ENCODE data around the gene ZNF469. TPM values are rescaled to one million over a fixed set of nuclear protein-coding genes. Genes with fewer than 3 reads are reported as not detected.
A peak's percentile ranks its signal among the peaks of the same experiment; 100 is the strongest.
"Not testable (repeated sequence)": the region's sequence is repeated elsewhere in the genome, so short reads cannot be mapped to it uniquely, and the experiment has no call there.

ZNF469 gene
- total and polyA plus RNA-seq, 4 experiments from 2014 or later, result 0.01 to 0.64 (median 0.61) TPM; not detected in 1

- CTCF ChIA-PET (ENCODE audit: partially characterized antibody), result no interaction called here
- H3K9me3 ChIP-seq (ENCODE audit: control insufficient read depth in 1 of 2, low read length in 2 of 2), result no peaks in the 10 kb centered on the region
- Mint-ChIP-seq H3K4me3 (no peak overlapping the region), H3K27me3 (peaks cover 0 to 4% of the 10 kb centered on the region in 2 donors), H3K4me1 (peaks cover 0 to 7% (median 4%) of the 10 kb centered on the region in 4 donors), H3K36me3 (no peaks in the 10 kb centered on the region), H3K9me3 (no peaks in the 10 kb centered on the region), H3K27ac (no peak overlapping the region)
- intact Hi-C loops (cut with micrococcal nuclease), result no loop called here
- no peak overlapping the region for H3K27ac ChIP-seq (ENCODE audit: low read depth, low read length)
- H3K4me1 ChIP-seq (ENCODE audit: insufficient read depth, low read length), result no peaks in the 10 kb centered on the region
- POLR2A ChIA-PET (ENCODE audit: partially characterized antibody), result no interaction called here
- H3K36me3 ChIP-seq (ENCODE audit: insufficient read depth, low read length), result no peaks in the 10 kb centered on the region
- peak in 1 of 5 donors; percentile 9 for DNase-seq
- H3K27me3 ChIP-seq (ENCODE audit: insufficient read depth, low read length), result no peaks in the 10 kb centered on the region
- H3K4me3 ChIP-seq (ENCODE audit: low read length in 2 of 2), result no peak overlapping the region
Measured at GRCh38 chr16:88406096-88407041, 23.6 kb downstream of the ZNF469 start.

GRCh38 chr16:88407042-88407420 is 24.3 kb downstream of the ZNF469 start:
- Mint-ChIP-seq H3K4me1 (peaks cover 0 to 7% (median 4%) of the 10 kb centered on the region in 4 donors), H3K27me3 (peaks cover 0 to 4% of the 10 kb centered on the region in 2 donors), H3K9me3 (no peaks in the 10 kb centered on the region), H3K4me3 (no peak overlapping the region), H3K27ac (no peak overlapping the region), H3K36me3 (no peaks in the 10 kb centered on the region)
- no peak for DNase-seq
- Histone ChIP-seq H3K4me3 (ENCODE audit: low read length in 2 of 2) (no peak overlapping the region), H3K27ac (ENCODE audit: low read depth, low read length) (no peak overlapping the region), H3K36me3 (ENCODE audit: insufficient read depth, low read length) (no peaks in the 10 kb centered on the region), H3K4me1 (ENCODE audit: insufficient read depth, low read length) (no peaks in the 10 kb centered on the region), H3K27me3 (ENCODE audit: insufficient read depth, low read length) (no peaks in the 10 kb centered on the region), H3K9me3 (ENCODE audit: control insufficient read depth in 1 of 2, low read length in 2 of 2) (no peaks in the 10 kb centered on the region)
- intact Hi-C loops (cut with micrococcal nuclease), result no loop called here
- ChIA-PET CTCF (ENCODE audit: partially characterized antibody) (no interaction called here), POLR2A (ENCODE audit: partially characterized antibody) (no interaction called here)

GRCh38 chr16:88407807-88408206 is 25.0 kb downstream of the ZNF469 start:
- Mint-ChIP-seq H3K27ac (no peak overlapping the region), H3K4me1 (peaks cover 0 to 7% (median 4%) of the 10 kb centered on the region in 4 donors), H3K9me3 (no peaks in the 10 kb centered on the region), H3K36me3 (no peaks in the 10 kb centered on the region), H3K27me3 (peaks cover 0 to 4% of the 10 kb centered on the region in 2 donors), H3K4me3 (no peak overlapping the region)
- DNase-seq, result no peak
- no peaks in the 10 kb centered on the region for H3K4me1 ChIP-seq (ENCODE audit: insufficient read depth, low read length)
- H3K36me3 ChIP-seq (ENCODE audit: insufficient read depth, low read length), result no peaks in the 10 kb centered on the region
- no peak overlapping the region for H3K27ac ChIP-seq (ENCODE audit: low read depth, low read length)
- no peaks in the 10 kb centered on the region for H3K9me3 ChIP-seq (ENCODE audit: control insufficient read depth in 1 of 2, low read length in 2 of 2)
- ChIA-PET CTCF (ENCODE audit: partially characterized antibody) (no interaction called here), POLR2A (ENCODE audit: partially characterized antibody) (no interaction called here)
- no peaks in the 10 kb centered on the region for H3K27me3 ChIP-seq (ENCODE audit: insufficient read depth, low read length)
- intact Hi-C loops (cut with micrococcal nuclease), result no loop called here
- no peak overlapping the region for H3K4me3 ChIP-seq (ENCODE audit: low read length in 2 of 2)

- Mint-ChIP-seq H3K36me3 (no peaks in the 10 kb centered on the region), H3K4me1 (peaks cover 0 to 7% (median 4%) of the 10 kb centered on the region in 4 donors), H3K27me3 (peaks cover 0 to 4% of the 10 kb centered on the region in 2 donors), H3K9me3 (no peaks in the 10 kb centered on the region), H3K27ac (no peak overlapping the region), H3K4me3 (no peak overlapping the region)
- Histone ChIP-seq H3K27me3 (ENCODE audit: insufficient read depth, low read length) (no peaks in the 10 kb centered on the region), H3K4me3 (ENCODE audit: low read length in 2 of 2) (no peak overlapping the region), H3K4me1 (ENCODE audit: insufficient read depth, low read length) (no peaks in the 10 kb centered on the region), H3K27ac (ENCODE audit: low read depth, low read length) (no peak overlapping the region), H3K9me3 (ENCODE audit: control insufficient read depth in 1 of 2, low read length in 2 of 2) (no peaks in the 10 kb centered on the region), H3K36me3 (ENCODE audit: insufficient read depth, low read length) (no peaks in the 10 kb centered on the region)
- peak in 1 of 5 donors; percentile 6 for DNase-seq
- POLR2A ChIA-PET (ENCODE audit: partially characterized antibody), result no interaction called here
- CTCF ChIA-PET (ENCODE audit: partially characterized antibody), result no interaction called here
- intact Hi-C loops (cut with micrococcal nuclease), result no loop called here
Measured at GRCh38 chr16:88408561-88409142, 25.9 kb downstream of the ZNF469 start.

- ChIA-PET POLR2A (ENCODE audit: partially characterized antibody) (no interaction called here), CTCF (ENCODE audit: partially characterized antibody) (no interaction called here)
- Mint-ChIP-seq H3K27me3 (peaks cover 0 to under 1% of the 10 kb centered on the region in 2 donors), H3K4me3 (no peak overlapping the region), H3K36me3 (no peaks in the 10 kb centered on the region), H3K4me1 (peaks cover 0 to 7% (median 4%) of the 10 kb centered on the region in 4 donors), H3K9me3 (no peaks in the 10 kb centered on the region), H3K27ac (no peak overlapping the region)
- no peak overlapping the region for H3K4me3 ChIP-seq (ENCODE audit: low read length in 2 of 2)
- no peaks in the 10 kb centered on the region for H3K9me3 ChIP-seq (ENCODE audit: control insufficient read depth in 1 of 2, low read length in 2 of 2)
- intact Hi-C loops (cut with micrococcal nuclease), result no loop called here
- no peaks in the 10 kb centered on the region for H3K27me3 ChIP-seq (ENCODE audit: insufficient read depth, low read length)
- H3K36me3 ChIP-seq (ENCODE audit: insufficient read depth, low read length), result no peaks in the 10 kb centered on the region
- DNase-seq, result peak in 1 of 5 donors; percentile 11
- no peak overlapping the region for H3K27ac ChIP-seq (ENCODE audit: low read depth, low read length)
- H3K4me1 ChIP-seq (ENCODE audit: insufficient read depth, low read length), result no peaks in the 10 kb centered on the region
Measured at GRCh38 chr16:88409296-88410065, 26.7 kb downstream of the ZNF469 start.

- H3K36me3 ChIP-seq (ENCODE audit: insufficient read depth, low read length); CTCF ChIA-PET (ENCODE audit: partially characterized antibody); H3K27ac Mint-ChIP-seq; H3K4me1 Mint-ChIP-seq; H3K36me3 Mint-ChIP-seq; H3K27ac ChIP-seq (ENCODE audit: low read depth, low read length); H3K27me3 Mint-ChIP-seq; H3K4me3 Mint-ChIP-seq; H3K4me1 ChIP-seq (ENCODE audit: insufficient read depth, low read length); H3K4me3 ChIP-seq (ENCODE audit: low read length in 2 of 2); H3K27me3 ChIP-seq (ENCODE audit: insufficient read depth, low read length); POLR2A ChIA-PET (ENCODE audit: partially characterized antibody); H3K9me3 ChIP-seq (ENCODE audit: control insufficient read depth in 1 of 2, low read length in 2 of 2); H3K9me3 Mint-ChIP-seq; intact Hi-C loops (cut with micrococcal nuclease): not testable (repeated sequence)
- DNase-seq, result peak in 1 of 5 donors; percentile 13
Measured at GRCh38 chr16:88410297-88410968, 27.7 kb downstream of the ZNF469 start.
